Activated CD4-positive, alpha-beta memory T cell treated with anti-CD3 and anti-CD28 coated beads for 36 hours (primary cell): ENCODE measurements around the gene ALPP. TPM values are rescaled to one million over a fixed set of nuclear protein-coding genes. Genes with fewer than 3 reads are reported as not detected.
"Not testable (repeated sequence)": the region's sequence is repeated elsewhere in the genome, so short reads cannot be mapped to it uniquely, and the experiment has no call there.

Source experiments
- CTCF ChIA-PET: fragments of 350-600 bp; sonication (Branson Sonifier 250); formaldehyde crosslinking; loops from one replicate; lab custom pipeline; 2021; ENCODE audit warnings: antibody characterized with exemption, inconsistent platforms; lab: Charles Lee
- POLR2A ChIA-PET: fragments of 350-600 bp; sonication (Branson Sonifier 250); formaldehyde crosslinking; loops from one replicate; lab custom pipeline; 2021; ENCODE audit warnings: antibody characterized with exemption; lab: Charles Lee
- DNase-seq: peaks from one replicate; pipeline ENCODE4 v3.0.0-alpha.2; 2020
- H3K27ac Mint-ChIP-seq: one replicate; pipeline ENCODE4 v1.8.0; 2021; ENCODE audit warnings: mixed read lengths
- H3K27me3 Mint-ChIP-seq: one replicate; pipeline ENCODE4 v1.8.0; 2021; ENCODE audit warnings: mixed read lengths
- H3K36me3 Mint-ChIP-seq: one replicate; pipeline ENCODE4 v1.8.0; 2021; ENCODE audit warnings: mixed read lengths
- H3K4me1 Mint-ChIP-seq: one replicate; pipeline ENCODE4 v1.8.0; 2021; ENCODE audit warnings: low read depth, mixed read lengths
- H3K4me3 Mint-ChIP-seq: one replicate; pipeline ENCODE4 v1.8.0; 2021; ENCODE audit warnings: mild to moderate bottlenecking, mixed read lengths
- H3K9me3 Mint-ChIP-seq: one replicate; pipeline ENCODE4 v1.8.0; 2021; ENCODE audit warnings: mixed read lengths
- intact Hi-C: fragments of 100-400 bp; cut with micrococcal nuclease; formaldehyde crosslinking; loops from one replicate; pipeline ENCODE4 v1.15.1; 2023
- total RNA-seq, 2 experiments: library from RNA; stranded (reverse); gene quantifications; one replicate each; pipeline ENCODE4 v1.2.3, GENCODE V29; 2021

The ALPP gene
- total RNA-seq, 2 experiments from 2014 or later = not detected

DNA sequence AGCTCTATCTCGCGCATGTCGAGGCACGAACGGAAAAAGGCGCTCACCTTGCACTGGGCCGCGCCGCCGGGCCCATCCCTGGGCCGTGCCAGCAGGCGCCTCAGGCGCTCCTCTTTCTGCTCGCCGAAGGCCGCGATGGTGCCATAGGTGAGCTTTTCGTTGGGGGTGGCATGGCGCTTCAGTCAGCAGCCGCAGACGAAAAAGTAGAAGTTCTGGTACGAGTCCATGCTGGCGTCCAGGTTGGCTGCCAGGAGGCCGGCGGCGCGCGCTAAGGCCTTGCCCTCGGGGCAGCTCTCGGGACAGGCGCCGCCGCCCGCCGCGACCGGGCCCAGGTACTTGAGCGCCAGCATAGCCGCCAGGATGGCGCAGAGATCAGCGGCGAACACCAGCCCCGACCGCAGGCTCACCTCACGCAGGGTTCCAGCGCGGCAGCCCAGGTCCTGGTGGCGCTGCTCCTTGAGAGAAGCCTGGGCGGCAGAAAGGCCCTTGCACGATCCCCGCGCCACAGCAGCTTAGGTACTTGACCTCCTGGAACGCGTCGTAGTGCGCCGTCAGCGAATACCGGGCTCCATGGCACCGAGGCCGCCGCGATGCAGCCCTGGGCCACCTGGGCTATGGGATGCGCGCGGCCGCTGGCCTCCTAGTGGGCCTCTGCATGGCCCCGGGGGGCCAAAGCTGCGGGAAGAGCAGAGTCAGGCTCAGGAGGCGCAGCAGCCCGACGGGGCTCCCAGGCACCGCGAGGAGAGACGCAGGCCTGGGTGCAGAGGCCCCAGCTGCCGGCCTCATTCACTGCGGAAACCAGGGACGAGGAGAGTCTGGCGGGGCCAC, 40.9 kb downstream of the ALPP start:
- POLR2A ChIA-PET = no interaction called here
- Mint-ChIP-seq H3K9me3 (peaks cover 8% of the 10 kb centered on the region), H3K4me1 (peaks cover 11% of the 10 kb centered on the region), H3K27me3 (peaks cover 33% of the 10 kb centered on the region), H3K27ac (no peak overlapping the region), H3K4me3 (peak overlapping the region; percentile 12), H3K36me3 (no peaks in the 10 kb centered on the region)
- DNase-seq = no peak
- CTCF ChIA-PET = interaction anchor here (0.7 kb wide), 2 partner anchors 20 to 83 kb away, joined by 3 to 4 read pairs; no protein-coding TSS in a partner anchor
- intact Hi-C loops = no loop called here

DNA sequence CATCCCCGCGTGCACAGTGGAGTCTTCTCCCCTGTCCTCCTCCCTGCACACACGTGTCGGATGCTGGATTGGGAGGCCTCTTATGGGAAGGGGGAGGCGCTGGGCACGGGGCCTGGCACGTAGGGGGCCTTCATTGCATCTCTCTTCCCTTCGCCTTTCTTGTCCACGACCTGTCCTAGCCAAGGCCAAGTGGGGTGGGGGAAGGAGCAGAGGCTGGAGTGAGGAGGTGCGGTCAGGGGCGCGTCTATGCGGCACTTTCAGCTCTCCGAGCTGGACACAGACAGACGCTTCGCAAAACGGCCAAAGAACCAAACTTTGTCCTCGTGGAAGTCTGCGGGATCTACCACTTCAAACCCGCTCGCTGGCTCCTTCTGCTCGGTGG, 41.5 kb downstream of the ALPP start:
- H3K4me3 Mint-ChIP-seq = no peak overlapping the region
- H3K27ac Mint-ChIP-seq = no peak overlapping the region
- peaks cover 33% of the 10 kb centered on the region for H3K27me3 Mint-ChIP-seq
- DNase-seq = no peak
- no peaks in the 10 kb centered on the region for H3K36me3 Mint-ChIP-seq
- CTCF ChIA-PET = no interaction called here
- POLR2A ChIA-PET = no interaction called here
- intact Hi-C loops = no loop called here
- H3K4me1 Mint-ChIP-seq = peaks cover 11% of the 10 kb centered on the region
- peaks cover 8% of the 10 kb centered on the region for H3K9me3 Mint-ChIP-seq

DNA sequence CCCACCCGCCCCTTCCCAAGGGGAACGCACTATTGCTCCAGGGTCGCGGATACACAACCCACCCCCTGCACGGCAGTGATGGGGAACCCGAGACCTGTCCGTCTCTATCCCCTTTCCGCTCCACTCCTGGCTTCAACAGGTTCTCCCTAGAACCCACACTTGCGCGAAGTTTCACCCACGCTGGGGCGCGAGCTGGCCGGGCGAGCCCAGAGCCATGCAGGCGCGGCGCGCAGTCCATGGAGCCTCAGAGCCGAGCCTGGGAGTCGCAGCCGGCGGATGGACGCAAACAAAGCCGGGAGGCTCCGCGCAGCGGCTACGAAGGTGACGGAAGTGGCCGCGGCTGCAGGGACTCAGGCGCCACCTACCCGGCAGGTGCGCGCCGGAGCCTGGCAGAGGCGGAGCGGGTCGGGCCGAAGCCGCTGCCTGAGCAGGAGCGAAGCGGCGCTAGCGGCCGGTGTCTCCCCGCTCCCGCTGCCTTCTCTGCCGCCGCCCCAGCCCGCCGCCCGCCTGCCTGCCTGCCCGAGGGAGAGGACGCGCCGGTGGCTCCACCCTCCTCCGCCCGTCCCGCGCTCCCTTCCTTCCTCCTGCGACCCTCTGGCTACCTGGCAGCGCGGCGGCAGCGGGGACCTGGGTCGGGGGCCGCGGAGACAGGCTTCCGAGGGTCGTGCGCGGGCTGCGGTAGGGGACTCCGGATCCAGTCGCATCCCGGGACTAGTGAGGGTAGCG, 42.1 kb downstream of the ALPP start:
- peaks cover 11% of the 10 kb centered on the region for H3K4me1 Mint-ChIP-seq
- intact Hi-C loops = no loop called here
- no peaks in the 10 kb centered on the region for H3K36me3 Mint-ChIP-seq
- H3K9me3 Mint-ChIP-seq = peaks cover 8% of the 10 kb centered on the region
- ChIA-PET POLR2A (no interaction called here), CTCF (interaction anchor here (1.2 kb wide), 1 partner anchor 86 kb away, joined by 3 read pairs; no protein-coding TSS in a partner anchor)
- H3K27ac Mint-ChIP-seq = no peak overlapping the region
- H3K27me3 Mint-ChIP-seq = peaks cover 33% of the 10 kb centered on the region
- H3K4me3 Mint-ChIP-seq = no peak overlapping the region
- DNase-seq = peak; percentile 45

DNA sequence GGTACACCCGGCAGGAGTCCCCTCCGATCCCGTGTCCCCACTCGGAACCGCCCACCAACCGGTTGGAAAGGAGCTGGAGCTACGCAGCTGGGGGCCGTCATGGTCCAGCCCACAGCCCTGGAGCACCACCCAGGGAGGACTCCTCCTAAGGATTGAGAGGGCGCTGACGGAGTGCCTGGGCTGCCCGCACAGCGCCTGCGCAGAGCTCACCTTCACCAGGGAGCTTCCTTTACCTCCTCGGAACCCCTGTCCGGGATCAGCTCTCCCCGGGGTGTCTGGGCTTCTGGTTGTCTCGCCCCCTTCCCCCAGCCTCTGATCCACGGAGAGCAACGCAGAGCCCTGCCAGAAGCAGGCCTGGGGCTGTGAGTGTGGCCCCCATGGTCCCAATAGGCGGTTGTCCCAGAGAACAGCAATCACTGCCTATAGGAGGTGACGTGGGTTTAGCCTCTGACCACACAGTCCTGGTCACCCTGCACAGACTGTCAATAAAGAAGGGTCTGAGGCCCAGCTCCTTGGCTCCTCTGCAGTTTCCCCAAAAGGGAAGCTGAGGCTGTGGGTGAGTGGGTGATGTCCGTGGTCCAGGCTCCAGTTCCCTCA, 42.7 kb downstream of the ALPP start:
- ChIA-PET POLR2A (no interaction called here), CTCF (interaction anchor here (1.2 kb wide), 1 partner anchor 86 kb away, joined by 3 read pairs; no protein-coding TSS in a partner anchor)
- peaks cover 33% of the 10 kb centered on the region for H3K27me3 Mint-ChIP-seq
- intact Hi-C loops = no loop called here
- peaks cover 11% of the 10 kb centered on the region for H3K4me1 Mint-ChIP-seq
- DNase-seq = no peak
- H3K36me3 Mint-ChIP-seq = no peaks in the 10 kb centered on the region
- peaks cover 8% of the 10 kb centered on the region for H3K9me3 Mint-ChIP-seq
- no peak overlapping the region for H3K27ac Mint-ChIP-seq
- no peak overlapping the region for H3K4me3 Mint-ChIP-seq

DNA sequence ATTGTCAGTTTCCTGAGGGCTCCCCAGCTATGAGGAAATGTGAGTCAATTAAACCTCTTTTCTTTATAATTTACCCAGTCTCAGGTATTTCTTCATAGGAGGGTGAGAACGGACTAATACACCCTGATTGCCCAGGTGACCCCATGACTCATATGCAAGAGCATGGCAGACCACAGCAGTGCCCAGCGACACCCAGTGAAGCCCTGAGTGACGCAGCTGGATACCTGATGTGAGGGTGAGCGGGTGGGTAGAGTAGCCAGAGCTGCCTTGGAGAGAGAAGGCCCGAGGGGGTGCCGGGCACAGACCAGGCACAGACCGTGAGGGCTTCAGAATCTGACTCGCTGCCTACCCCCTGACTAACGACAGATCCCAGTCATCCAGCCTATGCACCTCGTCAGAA, 43.5 kb downstream of the ALPP start:
- peaks cover 11% of the 10 kb centered on the region for H3K4me1 Mint-ChIP-seq
- intact Hi-C loops = no loop called here
- no peak overlapping the region for H3K4me3 Mint-ChIP-seq
- no peak overlapping the region for H3K27ac Mint-ChIP-seq
- H3K36me3 Mint-ChIP-seq = no peaks in the 10 kb centered on the region
- H3K27me3 Mint-ChIP-seq = peaks cover 33% of the 10 kb centered on the region
- ChIA-PET CTCF (no interaction called here), POLR2A (no interaction called here)
- H3K9me3 Mint-ChIP-seq = peaks cover 8% of the 10 kb centered on the region
- no peak for DNase-seq

DNA sequence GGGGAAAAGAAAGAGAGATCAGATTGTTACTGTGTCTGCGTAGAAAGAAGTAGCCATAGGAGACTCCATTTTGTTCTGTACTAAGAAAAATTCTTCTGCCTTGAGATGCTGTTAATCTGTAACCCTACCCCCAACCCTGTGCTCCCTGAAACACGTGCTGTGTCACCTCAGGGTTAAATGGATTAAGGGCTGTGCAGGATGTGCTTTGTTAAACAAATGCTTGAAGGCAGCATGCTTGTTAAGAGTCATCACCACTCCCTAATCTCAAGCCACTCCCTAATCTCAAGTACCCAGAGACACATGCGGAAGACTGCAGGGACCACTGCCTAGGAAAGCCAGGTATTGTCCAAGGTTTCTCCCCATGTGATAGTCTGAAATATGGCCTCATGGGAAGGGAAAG, 44.4 kb downstream of the ALPP start:
- H3K27ac Mint-ChIP-seq = not testable (repeated sequence)
- H3K27me3 Mint-ChIP-seq = peaks cover 32% of the 10 kb centered on the region

DNA sequence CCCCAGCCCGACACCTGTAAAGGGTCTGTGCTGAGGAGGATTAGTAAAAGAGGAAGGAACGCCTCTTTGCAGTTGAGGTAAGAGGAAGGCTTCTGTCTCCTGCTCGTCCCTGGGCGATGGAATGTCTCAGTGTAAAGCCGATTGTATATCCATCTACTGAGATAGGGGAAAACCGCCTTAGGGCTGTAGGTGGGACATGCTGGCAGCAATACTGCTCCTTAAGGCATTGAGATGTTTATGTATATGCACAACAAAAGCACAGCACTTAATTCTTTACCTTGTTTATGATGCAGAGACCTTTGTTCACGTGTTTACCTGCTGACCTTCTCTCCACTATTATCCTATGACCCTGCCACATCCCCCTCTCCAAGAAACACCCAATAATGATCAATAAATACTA, 44.9 kb downstream of the ALPP start:
- H3K4me1 Mint-ChIP-seq, CTCF ChIA-PET, H3K9me3 Mint-ChIP-seq, POLR2A ChIA-PET, H3K27ac Mint-ChIP-seq, H3K36me3 Mint-ChIP-seq, intact Hi-C loops, H3K4me3 Mint-ChIP-seq, DNase-seq: not testable (repeated sequence)
- peaks cover 28% of the 10 kb centered on the region for H3K27me3 Mint-ChIP-seq

More for the DNA sequence above, 44.4 kb downstream of the ALPP start:
- POLR2A ChIA-PET, H3K4me3 Mint-ChIP-seq, H3K36me3 Mint-ChIP-seq, H3K9me3 Mint-ChIP-seq, intact Hi-C loops, DNase-seq: not testable (repeated sequence)
- CTCF ChIA-PET = interaction anchor here (0.5 kb wide), 1 partner anchor 8 kb away, joined by 3 read pairs; no protein-coding TSS in a partner anchor
- peaks cover 11% of the 10 kb centered on the region for H3K4me1 Mint-ChIP-seq

DNA sequence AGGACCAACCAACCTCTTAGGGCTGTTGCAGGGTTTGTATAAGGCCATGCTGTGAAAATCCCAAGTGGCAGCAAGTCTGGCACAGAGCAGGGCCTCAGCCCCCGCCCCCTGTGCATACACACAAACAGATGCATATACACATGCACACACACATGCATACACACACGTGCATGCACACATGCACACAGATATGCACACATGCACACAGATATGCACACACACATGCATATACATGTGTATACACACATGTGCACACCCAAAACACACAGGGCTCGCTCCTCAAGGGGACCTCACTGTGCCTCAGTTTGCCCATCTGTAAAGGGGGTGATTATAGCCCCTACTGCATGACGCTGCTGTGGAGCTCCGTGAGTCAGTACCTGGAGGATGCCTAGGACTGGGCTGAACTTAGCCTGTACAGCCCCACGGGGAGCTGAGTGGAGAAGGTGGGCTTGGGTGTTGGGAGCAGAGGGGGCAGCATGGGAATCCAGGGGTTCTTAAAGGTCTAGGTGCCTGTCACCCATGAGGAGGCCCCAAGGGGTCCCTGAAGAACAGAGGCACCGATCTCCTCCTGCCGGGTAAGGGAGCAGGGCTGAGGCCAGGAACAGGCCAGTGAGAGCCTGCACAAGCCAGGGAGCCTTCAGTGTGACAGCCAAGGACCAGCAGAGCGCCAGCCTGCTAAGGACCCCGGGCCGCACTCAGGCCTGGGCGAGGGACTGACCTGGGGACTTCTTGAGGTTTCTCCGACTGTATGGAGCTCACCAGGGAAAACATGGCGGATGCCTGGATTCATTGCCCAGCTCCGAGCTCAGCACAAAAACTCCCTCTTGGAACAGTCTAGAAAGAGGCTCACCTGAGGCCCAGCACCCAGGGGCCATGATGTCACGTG, 53.4 kb downstream of the ALPP start:
- no peaks in the 10 kb centered on the region for H3K9me3 Mint-ChIP-seq
- ChIA-PET CTCF (no interaction called here), POLR2A (no interaction called here)
- H3K27me3 Mint-ChIP-seq = no peaks in the 10 kb centered on the region
- H3K27ac Mint-ChIP-seq = no peak overlapping the region
- DNase-seq = no peak
- no peak overlapping the region for H3K4me3 Mint-ChIP-seq
- intact Hi-C loops = no loop called here
- no peaks in the 10 kb centered on the region for H3K4me1 Mint-ChIP-seq
- H3K36me3 Mint-ChIP-seq = no peaks in the 10 kb centered on the region

Other genes with a start within 250 kb of the ALPP start
- not detected for gene ALPG, start 28.1 kb downstream of the ALPP start, total RNA-seq
- not detected for gene ALPI, start 77.4 kb downstream of the ALPP start, total RNA-seq
- gene ECEL1, start 109.1 kb downstream of the ALPP start, total RNA-seq = under 1 TPM in 1 of 2 experiments, not detected in 1; 0.10 TPM
- not detected for gene PRSS56, start 141.6 kb downstream of the ALPP start, total RNA-seq
- not detected for gene CHRND, start 147.4 kb downstream of the ALPP start, total RNA-seq
- not detected for gene CHRNG, start 160.9 kb downstream of the ALPP start, total RNA-seq
- gene TIGD1, start 171.8 kb downstream of the ALPP start, total RNA-seq = 1 to 10 TPM; 5.8 to 7.2 TPM
- gene EIF4E2, start 171.9 kb downstream of the ALPP start, total RNA-seq = 10 to 100 TPM; 51.7 to 55.7 TPM